Liver (tissue), 3 donors: ENCODE measurements around the gene NPAS1.

Experiments
- TAF1 ChIP-seq: conservative IDR thresholded peaks from 2 replicates; pipeline ENCODE4 v1.6.1; 2016; ENCODE audit warnings: antibody characterized with exemption, mild to moderate bottlenecking
- TF ChIP-seq, protein P1 (sequence below): fragments of 150-350 bp; IDR thresholded peaks from 2 replicates; pipeline ENCODE4 v1.5.1; 2017; ENCODE audit warnings: improper control_type of control experiment, low read depth, low read length; ENCODE audit not compliant: missing input control
- donor health status: healthy.
- donor health status: healthy.

DNA sequence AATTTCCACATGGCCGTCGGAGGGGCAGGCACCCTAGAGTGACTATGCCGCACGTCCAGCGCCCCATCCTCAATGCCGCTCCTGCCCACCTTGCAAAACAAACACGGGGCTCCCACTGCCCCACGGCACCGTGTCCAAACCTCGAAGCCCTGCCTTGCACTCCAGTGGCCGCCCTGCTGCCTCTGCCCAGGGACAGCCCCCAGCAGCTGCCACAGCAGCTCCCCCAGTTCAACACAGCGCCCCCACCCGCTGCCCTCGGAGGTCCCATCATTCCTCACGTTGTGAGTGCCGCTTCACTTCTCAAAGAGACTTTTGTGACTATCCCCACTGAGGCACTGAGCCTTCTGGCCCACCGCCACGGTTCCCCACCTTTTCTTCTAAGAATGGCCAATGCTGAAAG lies 51.1 kb downstream of the NPAS1 start:
- TF ChIP-seq, protein P1, sequence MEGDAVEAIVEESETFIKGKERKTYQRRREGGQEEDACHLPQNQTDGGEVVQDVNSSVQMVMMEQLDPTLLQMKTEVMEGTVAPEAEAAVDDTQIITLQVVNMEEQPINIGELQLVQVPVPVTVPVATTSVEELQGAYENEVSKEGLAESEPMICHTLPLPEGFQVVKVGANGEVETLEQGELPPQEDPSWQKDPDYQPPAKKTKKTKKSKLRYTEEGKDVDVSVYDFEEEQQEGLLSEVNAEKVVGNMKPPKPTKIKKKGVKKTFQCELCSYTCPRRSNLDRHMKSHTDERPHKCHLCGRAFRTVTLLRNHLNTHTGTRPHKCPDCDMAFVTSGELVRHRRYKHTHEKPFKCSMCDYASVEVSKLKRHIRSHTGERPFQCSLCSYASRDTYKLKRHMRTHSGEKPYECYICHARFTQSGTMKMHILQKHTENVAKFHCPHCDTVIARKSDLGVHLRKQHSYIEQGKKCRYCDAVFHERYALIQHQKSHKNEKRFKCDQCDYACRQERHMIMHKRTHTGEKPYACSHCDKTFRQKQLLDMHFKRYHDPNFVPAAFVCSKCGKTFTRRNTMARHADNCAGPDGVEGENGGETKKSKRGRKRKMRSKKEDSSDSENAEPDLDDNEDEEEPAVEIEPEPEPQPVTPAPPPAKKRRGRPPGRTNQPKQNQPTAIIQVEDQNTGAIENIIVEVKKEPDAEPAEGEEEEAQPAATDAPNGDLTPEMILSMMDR: no peak
- TF ChIP-seq TAF1: no peak
